ENCODE results near the gene TIMM22.
"Not testable (repeated sequence)": the region's sequence is repeated elsewhere in the genome, so short reads cannot be mapped to it uniquely, and the experiment has no call there.

DNA sequence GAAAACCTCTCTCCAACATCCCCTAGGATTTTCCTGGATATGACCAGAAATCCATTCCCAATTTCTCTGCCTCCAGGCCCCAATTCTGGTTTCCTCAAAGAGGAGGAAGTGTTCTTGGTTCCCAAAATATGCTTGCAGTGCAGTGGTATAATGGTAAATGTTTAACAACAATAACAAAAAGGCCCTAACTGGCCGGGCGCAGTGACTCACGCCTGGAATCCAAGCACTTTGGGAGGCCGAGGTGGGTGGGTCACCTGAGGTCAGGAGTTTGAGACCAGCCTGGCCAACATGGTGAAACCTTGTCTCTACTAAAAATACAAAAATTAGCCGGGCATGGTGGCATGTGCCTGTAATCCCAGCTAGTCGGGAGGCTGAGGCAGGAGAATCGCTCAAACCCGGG is 1.6 kb upstream of the TIMM22 start:
- TF ChIP-seq, protein P1, sequence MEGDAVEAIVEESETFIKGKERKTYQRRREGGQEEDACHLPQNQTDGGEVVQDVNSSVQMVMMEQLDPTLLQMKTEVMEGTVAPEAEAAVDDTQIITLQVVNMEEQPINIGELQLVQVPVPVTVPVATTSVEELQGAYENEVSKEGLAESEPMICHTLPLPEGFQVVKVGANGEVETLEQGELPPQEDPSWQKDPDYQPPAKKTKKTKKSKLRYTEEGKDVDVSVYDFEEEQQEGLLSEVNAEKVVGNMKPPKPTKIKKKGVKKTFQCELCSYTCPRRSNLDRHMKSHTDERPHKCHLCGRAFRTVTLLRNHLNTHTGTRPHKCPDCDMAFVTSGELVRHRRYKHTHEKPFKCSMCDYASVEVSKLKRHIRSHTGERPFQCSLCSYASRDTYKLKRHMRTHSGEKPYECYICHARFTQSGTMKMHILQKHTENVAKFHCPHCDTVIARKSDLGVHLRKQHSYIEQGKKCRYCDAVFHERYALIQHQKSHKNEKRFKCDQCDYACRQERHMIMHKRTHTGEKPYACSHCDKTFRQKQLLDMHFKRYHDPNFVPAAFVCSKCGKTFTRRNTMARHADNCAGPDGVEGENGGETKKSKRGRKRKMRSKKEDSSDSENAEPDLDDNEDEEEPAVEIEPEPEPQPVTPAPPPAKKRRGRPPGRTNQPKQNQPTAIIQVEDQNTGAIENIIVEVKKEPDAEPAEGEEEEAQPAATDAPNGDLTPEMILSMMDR (IDR thresholded peaks at IDR 0.05; ENCODE audit: low read depth, low read length, poor library complexity, severe bottlenecking), result not testable (repeated sequence)
- TF ChIP-seq EZH2phosphoT487 (IDR thresholded peaks at IDR 0.05; ENCODE audit: borderline replicate concordance, low read length), result not testable (repeated sequence)
